ENCODE results near the gene NUP210L. TPM values are rescaled to one million over a fixed set of nuclear protein-coding genes. Genes with fewer than 3 reads are reported as not detected.
A peak's percentile ranks its signal among the peaks of the same experiment; 100 is the strongest.

NUP210L gene
- total and polyA plus RNA-seq, 2 of the 13 experiments (the other 11 are each of a cell fraction or from before 2014, with no cell fraction given): not detected

GRCh38 chr1:153953859-153954365 lies 201.0 kb downstream of the NUP210L start (continued):
- TF ChIP-seq ELF3 (CRISPR knock-in tag; IDR thresholded peaks at IDR 0.05): peak; percentile 63; the same call in 1 of the 2 replicates
- TF ChIP-seq POLR2G (IDR thresholded peaks at IDR 0.05; ENCODE audit: low read depth, low read length): 0 out of 2 replicates have a peak, but pooled peaks have one; percentile 17
- 0 out of 2 replicates have a peak, but pooled peaks have one; percentile 48 for TF ChIP-seq DMAP1 (CRISPR knock-in tag; IDR thresholded peaks at IDR 0.05)
- TF ChIP-seq RNF2 (conservative IDR thresholded peaks at IDR 0.05; ENCODE audit: low read depth): no peak
- no peak for TF ChIP-seq PAF1 (CRISPR knock-in tag; IDR thresholded peaks at IDR 0.05)
- no peak for TF ChIP-seq ZNF383 (CRISPR knock-in tag; IDR thresholded peaks at IDR 0.05; ENCODE audit: borderline replicate concordance)
- TF ChIP-seq THAP8 (CRISPR knock-in tag; IDR thresholded peaks at IDR 0.05; ENCODE audit: borderline replicate concordance): no peak
- TF ChIP-seq SMAD3 (CRISPR knock-in tag; IDR thresholded peaks at IDR 0.05): no peak
- no peak for TF ChIP-seq BCL6 (CRISPR knock-in tag; IDR thresholded peaks at IDR 0.05)
- TF ChIP-seq ZNF800 (CRISPR knock-in tag; IDR thresholded peaks at IDR 0.05): no peak
- peak; percentile 52 for TF ChIP-seq ZGPAT (CRISPR knock-in tag; IDR thresholded peaks at IDR 0.05)
- TF ChIP-seq NFAT5 (CRISPR knock-in tag; IDR thresholded peaks at IDR 0.05): no peak
- no peak for TF ChIP-seq ARNT2 (CRISPR knock-in tag; IDR thresholded peaks at IDR 0.05; ENCODE audit: low read depth)
- no peak for TF ChIP-seq RAD51 (IDR thresholded peaks at IDR 0.05; ENCODE audit: borderline replicate concordance)
- no peak for TF ChIP-seq ZNF251 (CRISPR knock-in tag; IDR thresholded peaks at IDR 0.05)
- TF ChIP-seq ZNF33A (CRISPR knock-in tag; IDR thresholded peaks at IDR 0.05; ENCODE audit: borderline replicate concordance): no peak
- TF ChIP-seq TEAD2 (CRISPR knock-in tag; IDR thresholded peaks at IDR 0.05): no peak
- no peak for TF ChIP-seq MTERF4 (CRISPR knock-in tag; IDR thresholded peaks at IDR 0.05)
- TF ChIP-seq ZNF652 (CRISPR knock-in tag; IDR thresholded peaks at IDR 0.05; ENCODE audit: borderline replicate concordance, low read depth): no peak

Measured in HepG2 (cell line).